Skeletal muscle tissue (tissue), 4 donors: Measurements from ENCODE around the gene NOBOX. TPM values are rescaled to one million over a fixed set of nuclear protein-coding genes. Genes with fewer than 3 reads are reported as not detected.

Experiments used
- H3K27ac ChIP-seq: one replicate; pipeline ENCODE4 v1.7.0; 2013; ENCODE audit warnings: mild to moderate bottlenecking, low read depth, low read length, inconsistent platforms
- H3K27me3 ChIP-seq, 3 donors: one replicate each; pipeline ENCODE4 v1.7.0; 2013; ENCODE audit warnings: low read length in 3 of 3; ENCODE audit not compliant: control insufficient read depth in 3 of 3, insufficient read depth in 3 of 3
- H3K36me3 ChIP-seq, 3 donors: one replicate each; pipeline ENCODE4 v1.7.0; 2013; ENCODE audit warnings: low read length in 3 of 3; ENCODE audit not compliant: control insufficient read depth in 3 of 3, insufficient read depth in 3 of 3
- H3K4me1 ChIP-seq, 3 donors: one replicate each; pipeline ENCODE4 v1.7.0; 2013; ENCODE audit warnings: low read length in 3 of 3, mild to moderate bottlenecking in 3 of 3; ENCODE audit not compliant: control insufficient read depth in 3 of 3, insufficient read depth in 3 of 3
- H3K4me3 ChIP-seq, 3 donors: one replicate each; pipeline ENCODE4 v1.7.0; 2013; ENCODE audit warnings: low read length in 3 of 3
- H3K9ac ChIP-seq, 3 donors: one replicate each; pipeline ENCODE4 v1.7.0; 2013; ENCODE audit warnings: low read length in 3 of 3, mild to moderate bottlenecking in 3 of 3, moderate library complexity in 2 of 3, low read depth in 1 of 3
- H3K9me3 ChIP-seq, 3 donors: one replicate each; pipeline ENCODE4 v1.7.0; 2013; ENCODE audit warnings: low read length in 3 of 3; ENCODE audit not compliant: control insufficient read depth in 3 of 3
- total RNA-seq: library from RNA; depleted of rRNA; stranded (reverse); fragments of >200 nt; gene quantifications from one replicate; pipeline ENCODE4 v1.2.3, GENCODE V29; 2014
- donor health status: Osteomylitis.

NOBOX gene
- total RNA-seq, 1 donor from 2014 or later, result not detected

GRCh38 chr7:144398911-144399310 lies 4.6 kb downstream of the NOBOX start:
- Histone ChIP-seq H3K36me3 (no peaks in the 10 kb centered on the region), H3K27ac (no peak overlapping the region), H3K4me3 (no peak overlapping the region), H3K9me3 (no peaks in the 10 kb centered on the region), H3K9ac (no peak overlapping the region), H3K4me1 (no peaks in the 10 kb centered on the region), H3K27me3 (peaks cover 0 to 2% (median 0%) of the 10 kb centered on the region in 3 donors)

GRCh38 chr7:144398291-144398690 lies 5.2 kb downstream of the NOBOX start:
- Histone ChIP-seq H3K9me3 (no peaks in the 10 kb centered on the region), H3K9ac (no peak overlapping the region), H3K4me3 (no peak overlapping the region), H3K4me1 (no peaks in the 10 kb centered on the region), H3K36me3 (no peaks in the 10 kb centered on the region), H3K27me3 (peaks cover 0 to 2% (median 0%) of the 10 kb centered on the region in 3 donors), H3K27ac (no peak overlapping the region)

- Histone ChIP-seq H3K27ac (no peak overlapping the region), H3K36me3 (no peaks in the 10 kb centered on the region), H3K4me3 (no peak overlapping the region), H3K9ac (no peak overlapping the region), H3K9me3 (no peaks in the 10 kb centered on the region), H3K27me3 (peaks cover 0 to 2% (median 0%) of the 10 kb centered on the region in 3 donors), H3K4me1 (no peaks in the 10 kb centered on the region)
These were observed 6.4 kb downstream of the NOBOX start for GRCh38 chr7:144397086-144397485.

GRCh38 chr7:144391823-144392255 lies 11.7 kb downstream of the NOBOX start:
- no peaks in the 10 kb centered on the region for H3K9me3 ChIP-seq
- H3K9ac ChIP-seq, result peak overlapping the region in 1 of 3 donors; percentile 40
- no peaks in the 10 kb centered on the region for H3K36me3 ChIP-seq
- H3K27ac ChIP-seq, result no peak overlapping the region
- H3K4me3 ChIP-seq, result peak overlapping the region in 2 of 3 donors; percentile 16 to 55
- no peaks in the 10 kb centered on the region for H3K27me3 ChIP-seq
- no peaks in the 10 kb centered on the region for H3K4me1 ChIP-seq

GRCh38 chr7:144391014-144391413 lies 12.5 kb downstream of the NOBOX start:
- Histone ChIP-seq H3K4me1 (no peaks in the 10 kb centered on the region), H3K27ac (no peak overlapping the region), H3K27me3 (no peaks in the 10 kb centered on the region), H3K9ac (no peak overlapping the region), H3K36me3 (no peaks in the 10 kb centered on the region), H3K4me3 (no peak overlapping the region), H3K9me3 (no peaks in the 10 kb centered on the region)

GRCh38 chr7:144390481-144390880 lies 13.0 kb downstream of the NOBOX start:
- Histone ChIP-seq H3K36me3 (no peaks in the 10 kb centered on the region), H3K4me1 (no peaks in the 10 kb centered on the region), H3K4me3 (no peak overlapping the region), H3K9ac (peak overlapping the region in 1 of 3 donors; percentile 1), H3K27ac (no peak overlapping the region), H3K9me3 (no peaks in the 10 kb centered on the region), H3K27me3 (no peaks in the 10 kb centered on the region)

GRCh38 chr7:144388950-144389349 lies 14.5 kb downstream of the NOBOX start:
- H3K36me3 ChIP-seq, result no peaks in the 10 kb centered on the region
- no peak overlapping the region for H3K9ac ChIP-seq
- H3K9me3 ChIP-seq, result no peaks in the 10 kb centered on the region
- no peak overlapping the region for H3K27ac ChIP-seq
- no peaks in the 10 kb centered on the region for H3K4me1 ChIP-seq
- no peak overlapping the region for H3K4me3 ChIP-seq
- H3K27me3 ChIP-seq, result no peaks in the 10 kb centered on the region

- H3K9ac ChIP-seq, result no peak overlapping the region
- no peaks in the 10 kb centered on the region for H3K36me3 ChIP-seq
- no peaks in the 10 kb centered on the region for H3K9me3 ChIP-seq
- no peaks in the 10 kb centered on the region for H3K4me1 ChIP-seq
- H3K4me3 ChIP-seq, result no peak overlapping the region
- H3K27me3 ChIP-seq, result no peaks in the 10 kb centered on the region
- no peak overlapping the region for H3K27ac ChIP-seq
These were observed 16.8 kb downstream of the NOBOX start for GRCh38 chr7:144386741-144387140.

GRCh38 chr7:144384555-144385245 lies 18.8 kb downstream of the NOBOX start:
- peaks cover 0 to 4% (median 0%) of the 10 kb centered on the region in 3 donors for H3K36me3 ChIP-seq
- no peaks in the 10 kb centered on the region for H3K27me3 ChIP-seq
- no peaks in the 10 kb centered on the region for H3K4me1 ChIP-seq
- H3K9me3 ChIP-seq, result no peaks in the 10 kb centered on the region
- H3K27ac ChIP-seq, result no peak overlapping the region
- H3K4me3 ChIP-seq, result no peak overlapping the region
- H3K9ac ChIP-seq, result no peak overlapping the region

- H3K27ac ChIP-seq, result no peak overlapping the region
- H3K9me3 ChIP-seq, result no peaks in the 10 kb centered on the region
- H3K4me1 ChIP-seq, result no peaks in the 10 kb centered on the region
- H3K4me3 ChIP-seq, result no peak overlapping the region
- peaks cover 0 to 5% (median 0%) of the 10 kb centered on the region in 3 donors for H3K36me3 ChIP-seq
- H3K9ac ChIP-seq, result no peak overlapping the region
- H3K27me3 ChIP-seq, result no peaks in the 10 kb centered on the region
These were observed 19.4 kb downstream of the NOBOX start for GRCh38 chr7:144384071-144384470.
